PC-3 (cell line): ENCODE results near the gene ACSS2. TPM values are rescaled to one million over a fixed set of nuclear protein-coding genes. Genes with fewer than 3 reads are reported as not detected.
A peak's percentile ranks its signal among the peaks of the same experiment; 100 is the strongest.

Experiments
- ATAC-seq: fragments of 200-7000 bp; cut with Tn5 transposase; 2 replicates; pipeline ENCODE4 v1.9.1; 2020; ENCODE audit warnings: mild to moderate bottlenecking, moderate library complexity
- BruUV-seq: library from RNA; stranded (reverse); fragments of 400-500 nt; replicated peaks from 2 replicates; lab custom pipeline; 2021; lab: Mats Ljungman, UMichigan
- CTCF ChIA-PET: fragments of 300-600 bp; sonication (Branson Sonifier 250); formaldehyde crosslinking; loops from one replicate; lab custom pipeline; 2022; ENCODE audit warnings: antibody characterized with exemption; lab: Charles Lee
- POLR2A ChIA-PET: fragments of 300-600 bp; sonication (Branson Sonifier 250); formaldehyde crosslinking; loops from one replicate; lab custom pipeline; 2022; ENCODE audit warnings: antibody characterized with exemption; ENCODE audit not compliant: unreplicated experiment; lab: Charles Lee
- DNase-seq: peaks from one replicate; pipeline ENCODE4 v3.0.0-alpha.2; 2015
- H2AFZ ChIP-seq: fragments of 300-600 bp; sonication (generic); 2 replicates; pipeline ENCODE4 v1.6.0; 2016; ENCODE audit warnings: antibody characterized with exemption, low read length
- H3F3A ChIP-seq: fragments of 300-600 bp; sonication (generic); one replicate; pipeline ENCODE4 v1.6.0; 2017; ENCODE audit warnings: antibody characterized with exemption, low read length, control low read depth, mild to moderate bottlenecking; ENCODE audit not compliant: unreplicated experiment
- H3K27ac ChIP-seq: fragments of 300-600 bp; sonication (generic); 2 replicates; pipeline ENCODE4 v1.5.1; 2016; ENCODE audit warnings: mild to moderate bottlenecking, low read length
- H3K27me3 ChIP-seq: fragments of 300-600 bp; sonication (generic); 2 replicates; pipeline ENCODE4 v1.6.1; 2016; ENCODE audit warnings: low read length, mixed read lengths
- H3K36me3 ChIP-seq: fragments of 300-600 bp; sonication (generic); 2 replicates; pipeline ENCODE4 v1.6.1; 2016; ENCODE audit warnings: low read depth, mixed run types, low read length, mixed read lengths
- H3K4me1 ChIP-seq: fragments of 300-600 bp; sonication (generic); 2 replicates; pipeline ENCODE4 v1.5.1; 2016; ENCODE audit warnings: low read length; ENCODE audit not compliant: insufficient read depth
- H3K4me2 ChIP-seq: fragments of 300-600 bp; sonication (generic); 2 replicates; pipeline ENCODE4 v1.6.0; 2016; ENCODE audit warnings: low read length
- H3K4me3 ChIP-seq: fragments of 300-600 bp; sonication (generic); 2 replicates; pipeline ENCODE4 v1.5.1; 2016; ENCODE audit warnings: mild to moderate bottlenecking, low read length, mixed read lengths
- H3K79me2 ChIP-seq: fragments of 300-600 bp; sonication (generic); 2 replicates; pipeline ENCODE4 v1.6.1; 2017; ENCODE audit warnings: low read length, mixed read lengths
- H3K9ac ChIP-seq: fragments of 300-600 bp; sonication (generic); 2 replicates; pipeline ENCODE4 v1.6.0; 2016; ENCODE audit warnings: mild to moderate bottlenecking, low read length
- H3K9me2 ChIP-seq: fragments of 300-600 bp; sonication (generic); replicated peaks from 2 replicates; pipeline ENCODE4 v1.6.1; 2016; ENCODE audit warnings: mixed run types, low read length, mixed read lengths
- H3K9me3 ChIP-seq: fragments of 300-600 bp; sonication (generic); 2 replicates; pipeline ENCODE4 v1.6.1; 2016; ENCODE audit warnings: low read length, mixed read lengths
- H4K20me1 ChIP-seq: fragments of 300-600 bp; sonication (generic); 2 replicates; pipeline ENCODE4 v1.6.1; 2016; ENCODE audit warnings: low read length, mixed read lengths
- EZH2 ChIP-seq: fragments of 300-600 bp; sonication (generic); IDR thresholded peaks from one replicate; pipeline ENCODE4 v1.6.1; 2017; ENCODE audit warnings: antibody characterized with exemption, mild to moderate bottlenecking, low read length; ENCODE audit not compliant: unreplicated experiment
- EZH2phosphoT487 ChIP-seq: fragments of 300-600 bp; sonication (generic); IDR thresholded peaks from 2 replicates; pipeline ENCODE4 v1.6.1; 2018; ENCODE audit warnings: mild to moderate bottlenecking, antibody characterized with exemption, low read length, borderline replicate concordance
- intact Hi-C: fragments of 100-400 bp; cut with micrococcal nuclease; formaldehyde crosslinking; loops from 2 replicates; pipeline ENCODE4 v1.9.0; 2023
- total RNA-seq: library from RNA; depleted of rRNA; stranded (reverse); fragments of >200 nt; gene quantifications from 2 replicates; pipeline ENCODE4 v1.2.3, GENCODE V29; 2014
- TF ChIP-seq, protein P1 (sequence below): fragments of 300-600 bp; sonication (generic); conservative IDR thresholded peaks from 2 replicates; pipeline ENCODE4 v1.5.1; 2017; ENCODE audit warnings: antibody characterized with exemption, low read depth, mild to moderate bottlenecking, low read length

ACSS2 gene
- total RNA-seq, 1 experiment from 2014 or later = 78.9 TPM

GRCh38 chr20:34943808-34944567, 67.6 kb downstream of the ACSS2 start:
- ATAC-seq (peak; percentile 56), DNase-seq (peak; percentile 97)
- Histone ChIP-seq H3K4me1 (peaks cover 49% of the 10 kb centered on the region), H4K20me1 (no peaks in the 10 kb centered on the region), H3K79me2 (no peaks in the 10 kb centered on the region; the same call in 1 of the 2 replicates), H3K27ac (peak overlapping the region; percentile 83), H3K9me3 (no peaks in the 10 kb centered on the region), H2AFZ (no peak overlapping the region), H3K4me2 (peak overlapping the region; percentile 63), H3K4me3 (0 out of 2 replicates have a peak overlapping the region, but pooled peaks have one; percentile 8), H3K27me3 (no peaks in the 10 kb centered on the region), H3K36me3 (peaks cover 24% of the 10 kb centered on the region), H3F3A (peaks cover 3% of the 10 kb centered on the region), H3K9ac (peak overlapping the region; percentile 23; the same call in 1 of the 2 replicates), H3K9me2 (no peaks in the 10 kb centered on the region)
- TSS peak; percentile 31 for BruUV-seq
- POLR2A ChIA-PET = interaction anchor here (0.7 to 0.9 kb wide), 3 partner anchors 11 to 26 kb away, joined by 3 read pairs; no protein-coding TSS in a partner anchor
- intact Hi-C loops = no loop called here
- no peak for TF ChIP-seq EZH2
- no peak for TF ChIP-seq EZH2phosphoT487
- TF ChIP-seq, protein P1, sequence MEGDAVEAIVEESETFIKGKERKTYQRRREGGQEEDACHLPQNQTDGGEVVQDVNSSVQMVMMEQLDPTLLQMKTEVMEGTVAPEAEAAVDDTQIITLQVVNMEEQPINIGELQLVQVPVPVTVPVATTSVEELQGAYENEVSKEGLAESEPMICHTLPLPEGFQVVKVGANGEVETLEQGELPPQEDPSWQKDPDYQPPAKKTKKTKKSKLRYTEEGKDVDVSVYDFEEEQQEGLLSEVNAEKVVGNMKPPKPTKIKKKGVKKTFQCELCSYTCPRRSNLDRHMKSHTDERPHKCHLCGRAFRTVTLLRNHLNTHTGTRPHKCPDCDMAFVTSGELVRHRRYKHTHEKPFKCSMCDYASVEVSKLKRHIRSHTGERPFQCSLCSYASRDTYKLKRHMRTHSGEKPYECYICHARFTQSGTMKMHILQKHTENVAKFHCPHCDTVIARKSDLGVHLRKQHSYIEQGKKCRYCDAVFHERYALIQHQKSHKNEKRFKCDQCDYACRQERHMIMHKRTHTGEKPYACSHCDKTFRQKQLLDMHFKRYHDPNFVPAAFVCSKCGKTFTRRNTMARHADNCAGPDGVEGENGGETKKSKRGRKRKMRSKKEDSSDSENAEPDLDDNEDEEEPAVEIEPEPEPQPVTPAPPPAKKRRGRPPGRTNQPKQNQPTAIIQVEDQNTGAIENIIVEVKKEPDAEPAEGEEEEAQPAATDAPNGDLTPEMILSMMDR = no peak
- CTCF ChIA-PET = no interaction called here

GRCh38 chr20:34945315-34946077, 69.1 kb downstream of the ACSS2 start:
- ATAC-seq (peak; percentile 63), DNase-seq (peak; percentile 94)
- Histone ChIP-seq H3K79me2 (no peaks in the 10 kb centered on the region; the same call in 1 of the 2 replicates), H3K4me1 (peaks cover 49% of the 10 kb centered on the region), H3F3A (peaks cover 3% of the 10 kb centered on the region), H3K4me2 (peak overlapping the region; percentile 62), H4K20me1 (no peaks in the 10 kb centered on the region), H3K27ac (peak overlapping the region; percentile 69), H3K27me3 (no peaks in the 10 kb centered on the region), H3K9me3 (no peaks in the 10 kb centered on the region), H3K9me2 (no peaks in the 10 kb centered on the region), H3K9ac (no peak overlapping the region), H3K4me3 (no peak overlapping the region), H3K36me3 (peaks cover 22% of the 10 kb centered on the region; the same call in 1 of the 2 replicates), H2AFZ (no peak overlapping the region)
- ChIA-PET POLR2A (no interaction called here), CTCF (no interaction called here)
- intact Hi-C loops = no loop called here
- no TSS peak for BruUV-seq
- no peak for TF ChIP-seq EZH2phosphoT487
- TF ChIP-seq, protein P1 = no peak
- TF ChIP-seq EZH2 = no peak
